GM12892 (cell line): ENCODE measurements around the gene CD99L2. TPM values are rescaled to one million over a fixed set of nuclear protein-coding genes. Genes with fewer than 3 reads are reported as not detected.

Experiments used
- DNase-seq: peaks from one replicate; pipeline ENCODE4 v3.0.0; 2011; ENCODE audit not compliant: insufficient read length
- FAIRE-seq: peaks from 2 replicates; lab custom pipeline; 2011; peaks lifted over from hg19 to GRCh38; lab: Jason Lieb, UNC
- POLR2A ChIP-seq: IDR thresholded peaks from 2 replicates; pipeline ENCODE4 v1.6.1; 2011; ENCODE audit warnings: low read depth, low read length, control low read depth
- POLR2AphosphoS5 ChIP-seq: IDR thresholded peaks from 2 replicates; pipeline ENCODE4 v1.6.1; 2011; ENCODE audit warnings: low read depth, low read length, control low read depth
- TAF1 ChIP-seq: IDR thresholded peaks from 2 replicates; pipeline ENCODE4 v1.6.1; 2011; ENCODE audit warnings: low read depth, mild to moderate bottlenecking, control low read depth, low read length, borderline replicate concordance
- polyA plus RNA-seq: library from polyadenylated mRNA; unstranded; fragments of >200 nt; gene quantifications from one replicate; pipeline ENCODE4 v1.2.1, GENCODE V29; 2012; ENCODE audit warnings: missing spikeins, inconsistent platforms; ENCODE audit not compliant: missing spikeins

CD99L2 gene, protein sequence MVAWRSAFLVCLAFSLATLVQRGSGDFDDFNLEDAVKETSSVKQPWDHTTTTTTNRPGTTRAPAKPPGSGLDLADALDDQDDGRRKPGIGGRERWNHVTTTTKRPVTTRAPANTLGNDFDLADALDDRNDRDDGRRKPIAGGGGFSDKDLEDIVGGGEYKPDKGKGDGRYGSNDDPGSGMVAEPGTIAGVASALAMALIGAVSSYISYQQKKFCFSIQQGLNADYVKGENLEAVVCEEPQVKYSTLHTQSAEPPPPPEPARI
- 8.0 TPM for polyA plus RNA-seq

DNA sequence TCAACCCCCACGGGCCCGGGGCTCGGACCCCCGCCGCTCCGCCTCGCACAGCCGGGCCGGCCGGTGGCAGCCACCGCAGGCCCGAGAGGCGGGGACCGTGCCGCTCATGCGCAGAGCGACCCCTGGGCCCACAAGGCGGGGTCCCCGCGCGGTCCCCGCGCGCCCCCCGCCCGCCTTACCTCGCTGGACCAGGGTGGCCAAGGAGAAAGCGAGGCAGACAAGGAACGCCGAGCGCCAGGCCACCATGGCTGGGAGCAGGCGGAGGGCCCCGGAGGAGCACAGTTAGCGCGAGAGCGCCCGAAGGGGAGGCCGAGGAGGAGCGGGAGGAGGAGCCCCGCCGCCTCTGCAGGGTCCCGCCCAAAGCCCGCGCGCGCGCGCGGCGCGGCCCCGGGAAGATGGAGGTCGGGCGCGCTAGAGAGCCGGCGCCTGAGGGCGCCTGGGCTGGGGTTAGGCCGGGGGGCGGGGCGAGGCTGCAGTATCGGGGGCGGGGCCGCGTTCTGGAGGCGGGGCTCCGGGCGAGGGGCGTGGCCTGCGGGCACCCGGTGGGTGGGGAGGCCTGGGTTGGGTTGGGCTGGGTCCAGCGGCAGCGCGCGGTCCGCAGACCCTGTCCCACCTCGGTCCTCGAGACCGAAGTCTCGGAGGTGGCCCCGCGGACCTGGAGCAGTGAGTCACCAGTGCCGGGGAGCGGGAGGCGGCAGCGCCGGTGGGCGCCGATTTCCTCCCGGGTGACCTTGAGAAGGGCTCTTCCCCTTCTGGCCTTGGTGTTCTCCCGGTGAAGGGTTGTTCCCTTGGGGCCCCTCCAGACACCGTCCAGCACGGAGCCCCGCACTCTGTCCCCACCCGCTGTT, at the start of gene CD99L2:
Gene CD99L2 (minus strand): TSS at position 326 of the 848 bp plus-strand sequence. CDS start 80 bp downstream, at position 246.
- TF ChIP-seq TAF1 (0 out of 2 replicates have a peak, but pooled peaks have one; percentile 46), POLR2AphosphoS5 (no peak), POLR2A (peak; percentile 61; the same call in 1 of the 2 replicates)
- peak; percentile 74 for DNase-seq
- FAIRE-seq: peak; percentile 83

DNA sequence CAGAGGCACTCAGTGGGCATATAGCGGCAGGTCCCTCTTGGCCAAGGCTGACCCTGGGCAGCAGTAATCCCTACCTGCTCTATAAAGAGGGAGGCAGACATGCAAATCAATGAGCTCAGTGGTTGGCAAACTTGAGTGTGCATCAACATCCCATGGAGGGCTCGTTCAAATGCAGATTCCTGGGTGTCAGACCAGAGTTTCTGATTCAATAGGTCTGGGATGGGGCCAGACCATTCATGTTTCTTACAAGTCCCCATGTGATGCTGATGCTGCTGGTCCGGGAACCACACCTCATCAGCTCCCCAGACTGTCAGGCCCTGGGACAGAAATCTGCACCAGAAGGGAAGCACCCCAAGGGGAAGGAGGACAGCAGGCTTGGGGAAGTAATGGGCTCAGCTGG, 45.8 kb upstream of the CD99L2 start:
- no peak for FAIRE-seq
- DNase-seq: no peak
- TF ChIP-seq POLR2AphosphoS5: no peak

DNA sequence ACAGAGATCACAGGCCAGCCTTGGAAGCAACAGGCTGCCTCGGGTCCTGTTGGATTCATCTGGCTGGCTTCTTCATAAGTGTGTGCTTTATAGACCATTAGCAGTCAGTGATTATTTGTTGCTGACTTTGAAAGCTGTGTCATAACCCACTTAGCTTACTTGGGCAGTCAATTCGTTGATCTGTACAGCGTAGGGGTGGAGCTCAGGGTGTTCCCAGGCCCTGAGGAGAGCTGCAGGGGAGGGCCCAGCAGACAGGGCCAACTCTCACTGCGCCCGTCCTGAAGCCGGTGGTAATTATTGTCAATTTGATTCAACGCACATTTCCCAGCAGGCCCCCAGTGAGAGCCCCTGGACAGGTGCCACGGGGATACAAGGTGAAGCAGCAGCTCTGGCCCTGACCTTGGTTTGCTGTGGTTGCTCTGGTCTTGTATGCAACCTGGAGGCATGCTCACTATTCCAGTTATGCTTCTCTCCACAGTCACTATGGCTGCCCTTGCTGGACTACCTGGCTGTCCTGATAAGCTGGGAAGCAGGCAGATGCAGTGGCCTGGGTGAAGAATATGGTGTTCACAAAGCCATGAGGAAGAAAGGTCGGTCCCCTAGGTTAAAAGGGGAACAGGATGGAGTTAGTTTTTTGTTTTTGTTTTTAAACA, 44.6 kb upstream of the CD99L2 start:
- FAIRE-seq (no peak), DNase-seq (no peak)
- TF ChIP-seq TAF1 (no peak), POLR2AphosphoS5 (no peak), POLR2A (no peak)

DNA sequence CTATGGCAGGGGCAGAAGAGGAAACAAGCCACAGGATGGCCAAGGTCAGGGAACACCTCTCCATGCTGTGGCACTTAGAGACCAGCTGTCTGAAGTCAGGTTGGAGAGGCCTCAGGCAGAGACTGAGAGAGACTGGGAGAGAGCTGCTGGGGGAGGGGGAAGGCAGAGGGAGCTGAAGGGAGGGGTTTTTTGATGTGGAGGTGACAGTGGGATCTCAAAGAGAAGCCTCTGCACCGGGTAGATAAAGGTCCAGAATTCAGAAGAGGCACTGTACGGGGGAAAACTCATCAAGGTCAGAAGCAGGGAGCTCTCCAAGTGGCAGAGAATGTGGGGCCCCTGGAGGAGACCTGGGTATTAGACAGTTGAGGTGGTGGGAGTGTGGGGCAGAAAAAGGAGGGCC, 43.1 kb upstream of the CD99L2 start:
- no peak for TF ChIP-seq POLR2AphosphoS5
- no peak for TF ChIP-seq POLR2A
- TF ChIP-seq TAF1: no peak
- DNase-seq (no peak), FAIRE-seq (no peak)

DNA sequence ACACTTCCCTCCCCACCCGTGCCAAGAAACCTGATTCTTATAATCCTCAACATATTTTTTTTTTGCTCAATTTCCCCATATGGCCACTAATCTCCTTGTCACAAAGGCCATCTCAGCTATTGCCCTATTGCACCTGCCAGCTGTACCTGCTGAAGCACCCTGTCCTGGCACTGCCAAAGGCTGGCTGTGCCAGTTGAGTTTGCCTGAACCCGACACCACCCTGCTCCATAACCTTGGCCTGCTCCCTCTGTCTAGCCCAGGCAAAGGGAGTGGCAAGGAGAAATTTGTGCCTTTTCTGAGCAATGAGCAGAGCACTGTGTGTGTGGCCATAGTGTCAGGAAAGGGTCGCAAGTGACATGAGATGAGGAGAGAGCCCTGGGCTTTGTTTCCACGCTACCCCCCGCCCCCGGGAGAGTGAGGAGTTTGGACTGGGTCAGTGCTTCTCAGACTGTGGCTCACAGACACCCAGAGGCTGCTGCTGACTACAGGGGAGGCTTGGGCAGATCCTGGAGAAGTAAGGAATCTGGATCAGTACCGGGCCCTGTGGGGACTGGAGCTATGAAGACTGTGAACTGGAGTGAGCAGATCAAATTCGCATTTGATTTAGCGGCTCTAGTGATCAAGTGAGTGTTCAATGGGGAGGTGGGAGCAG, 42.5 kb upstream of the CD99L2 start:
- TF ChIP-seq POLR2A (no peak), POLR2AphosphoS5 (no peak), TAF1 (no peak)
- FAIRE-seq (no peak), DNase-seq (no peak)

DNA sequence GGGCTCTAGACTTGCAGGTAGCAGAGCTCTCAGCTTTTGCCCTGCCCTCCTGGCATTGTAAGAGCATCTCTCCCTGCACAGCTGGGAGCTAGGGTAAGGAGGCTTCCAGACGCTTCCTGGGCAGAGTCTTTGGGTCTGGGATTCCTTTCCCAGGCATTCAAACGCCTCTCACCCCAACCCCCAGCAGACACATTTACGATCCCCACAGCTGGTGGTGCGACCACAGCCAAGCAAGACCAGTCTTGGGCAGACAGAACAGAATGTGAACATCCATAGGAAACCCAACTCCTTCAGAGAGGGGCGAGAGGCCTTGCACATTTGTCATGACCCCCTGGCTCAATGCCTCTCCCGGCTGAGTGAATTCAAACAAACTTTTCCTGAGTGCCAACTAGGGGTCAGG, 38.1 kb upstream of the CD99L2 start:
- DNase-seq (no peak), FAIRE-seq (no peak)
- no peak for TF ChIP-seq POLR2AphosphoS5
- TF ChIP-seq POLR2A: no peak
- no peak for TF ChIP-seq TAF1

DNA sequence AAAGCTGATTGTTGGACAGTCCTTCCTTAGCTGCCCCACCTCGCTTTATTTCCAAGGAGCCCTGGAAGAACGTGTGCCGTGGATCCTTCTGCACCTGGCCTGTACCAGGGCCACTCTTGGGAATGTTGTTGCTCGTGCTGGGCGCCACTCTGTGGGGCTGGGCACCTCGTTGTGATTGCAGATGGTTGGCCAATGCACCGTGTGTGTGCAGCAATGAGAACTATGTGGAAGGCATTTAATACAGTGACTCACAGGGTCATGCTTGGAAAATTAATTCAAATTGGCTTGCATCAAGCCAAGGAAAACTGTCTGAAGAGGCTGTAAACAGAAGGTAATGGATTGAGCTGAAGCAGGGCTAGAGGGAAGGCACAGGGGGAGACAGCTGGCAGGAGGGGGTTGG, 37.0 kb upstream of the CD99L2 start:
- no peak for TF ChIP-seq POLR2A
- TF ChIP-seq POLR2AphosphoS5: no peak
- TF ChIP-seq TAF1: no peak
- DNase-seq: no peak

DNA sequence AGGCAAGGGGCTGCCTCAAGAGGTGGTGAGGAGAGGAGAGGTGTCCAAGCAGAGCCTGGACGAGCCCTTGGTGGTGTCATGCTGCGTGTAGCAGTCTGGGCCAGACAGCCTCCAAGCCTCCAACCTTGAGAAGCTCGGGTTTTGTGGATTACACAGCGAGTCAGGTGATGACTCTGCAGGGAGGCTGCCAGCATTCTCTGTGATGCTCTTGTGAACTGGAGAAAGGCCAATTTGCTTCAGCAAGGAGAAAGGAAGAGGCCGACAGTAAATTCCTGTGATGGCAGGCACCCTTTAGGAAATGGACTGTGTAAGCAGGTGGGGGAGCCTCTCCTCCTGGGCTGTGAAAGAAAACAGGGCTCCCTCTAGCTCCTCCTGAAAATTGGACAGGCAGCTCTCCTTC, 36.0 kb upstream of the CD99L2 start:
- TF ChIP-seq POLR2AphosphoS5: no peak
- TF ChIP-seq TAF1: no peak
- no peak for DNase-seq
- FAIRE-seq: no peak

More for the DNA sequence above, 37.0 kb upstream of the CD99L2 start:
- FAIRE-seq: no peak

DNA sequence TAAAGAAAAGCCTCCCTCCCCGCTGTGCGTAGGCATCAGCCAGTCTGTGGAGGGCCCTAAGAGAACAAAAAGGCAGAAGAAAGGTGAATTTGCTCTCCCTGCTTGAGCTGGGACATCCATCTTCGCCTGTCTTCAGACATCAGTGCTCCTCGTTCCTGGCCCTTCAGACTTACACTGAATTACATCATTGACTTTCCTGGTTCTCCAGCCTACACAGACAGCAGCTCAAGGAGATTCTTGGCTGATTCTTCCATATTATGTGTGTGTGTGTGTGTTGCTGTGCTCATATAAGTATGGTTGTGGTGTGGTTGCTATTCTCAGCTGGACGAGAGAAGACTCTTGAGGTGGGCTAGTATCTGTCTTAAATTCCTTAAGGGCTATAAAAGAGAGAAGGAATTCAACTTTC, 35.5 kb upstream of the CD99L2 start:
- TF ChIP-seq TAF1 (no peak), POLR2AphosphoS5 (no peak), POLR2A (no peak)
- FAIRE-seq (no peak), DNase-seq (no peak)

DNA sequence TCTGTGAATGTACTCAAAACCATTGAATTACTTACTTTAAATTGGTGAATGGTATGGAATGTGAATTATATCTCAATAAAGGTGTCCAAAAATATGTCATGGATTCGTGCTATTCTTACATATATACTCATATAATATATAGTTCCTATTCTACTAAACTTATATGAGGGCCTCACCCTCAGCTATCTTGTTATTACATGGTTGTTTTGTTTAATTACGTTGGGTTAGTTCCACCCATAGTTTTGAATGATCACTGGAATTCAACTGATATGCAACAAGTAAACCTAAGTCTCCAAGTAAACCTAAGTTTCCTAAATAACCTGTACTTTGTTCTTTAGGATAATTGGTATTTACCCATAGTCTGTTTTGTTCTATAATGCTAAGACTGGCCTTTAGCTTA, 30.6 kb upstream of the CD99L2 start:
- FAIRE-seq (no peak), DNase-seq (no peak)
- TF ChIP-seq POLR2AphosphoS5 (no peak), TAF1 (no peak), POLR2A (no peak)

DNA sequence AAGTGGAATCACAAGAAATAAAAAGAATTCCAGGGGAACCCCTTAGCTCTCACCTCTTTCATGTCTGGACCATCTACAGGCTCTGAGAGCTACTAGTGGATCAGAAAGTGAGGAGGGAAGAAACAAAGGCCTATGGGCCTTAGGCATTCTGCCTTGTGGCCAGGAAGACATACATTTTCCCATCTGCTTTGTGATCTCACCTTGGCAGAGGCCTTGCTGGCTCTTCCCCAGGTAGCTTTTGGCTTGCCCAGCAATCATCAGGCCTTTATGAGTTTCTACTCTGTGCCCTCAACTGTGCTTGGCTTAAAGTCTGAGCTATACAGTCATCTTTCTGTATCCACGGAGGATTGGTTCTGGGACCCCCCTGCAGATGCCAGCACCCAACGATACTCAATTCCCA, 28.3 kb upstream of the CD99L2 start:
- no peak for FAIRE-seq
- DNase-seq: no peak
- TF ChIP-seq POLR2A: no peak
- TF ChIP-seq POLR2AphosphoS5: no peak
- TF ChIP-seq TAF1: no peak
